Measurements from ENCODE around the gene EGFL8. TPM values are rescaled to one million over a fixed set of nuclear protein-coding genes. Genes with fewer than 3 reads are reported as not detected.

EGFL8 gene
- total and polyA plus RNA-seq, 2 donors (not counting 3 experiments of a cell fraction or from before 2014, with no cell fraction given) = 9.0 to 12.6 TPM

DNA sequence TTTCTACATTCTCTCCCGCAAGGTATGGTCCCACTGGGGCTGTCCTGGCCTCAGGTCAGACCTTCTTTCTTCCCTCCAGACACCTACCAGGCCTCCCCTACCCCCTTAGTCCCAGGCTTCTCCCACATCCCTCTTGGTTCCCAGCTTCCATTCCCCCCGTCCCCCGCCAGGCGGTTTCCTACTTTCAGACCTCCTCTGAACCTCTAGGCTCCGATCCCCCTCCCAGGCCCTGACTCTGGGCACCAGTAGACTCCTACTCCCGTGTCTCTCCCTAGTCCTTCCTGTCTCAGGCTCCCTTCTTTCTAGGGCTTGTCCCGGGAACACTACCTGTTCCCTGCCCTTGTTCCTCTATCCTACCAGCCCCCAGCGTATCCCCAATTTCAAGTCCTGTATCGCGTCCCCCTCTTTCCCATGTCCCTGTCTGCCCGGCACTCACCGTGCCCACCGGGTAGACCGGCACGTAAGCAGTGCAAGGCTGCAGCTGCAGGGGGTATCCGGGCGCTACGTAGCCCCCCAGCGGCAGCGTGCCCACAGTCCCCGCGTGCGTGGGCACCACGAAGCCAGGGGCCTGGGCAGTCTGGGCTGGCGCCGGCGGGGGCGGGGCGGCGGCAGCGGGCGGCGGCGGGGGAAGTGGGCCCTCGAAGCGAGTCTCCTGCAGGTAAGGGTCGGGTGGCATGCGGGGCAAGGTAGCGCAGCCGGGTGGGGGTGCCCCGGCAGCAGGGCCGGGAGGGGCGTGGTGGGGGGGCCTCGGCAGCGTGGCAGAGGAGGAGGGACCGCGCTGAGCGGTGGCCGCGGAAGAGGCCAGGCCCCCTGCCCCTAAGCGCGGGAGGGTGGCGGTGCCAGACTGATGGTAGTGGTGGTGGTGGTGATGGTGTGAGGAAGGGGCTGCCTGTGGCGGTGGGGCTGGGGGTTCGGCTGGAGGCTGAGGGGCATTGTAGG lies 14.2 kb upstream of the EGFL8 start:
- H3K9me3 ChIP-seq (replicated peaks; ENCODE audit: control insufficient read depth, insufficient read depth, low read length) = no peaks in the 10 kb centered on the region
- ChIA-PET POLR2A (no interaction called here), CTCF (interaction anchor here (1.1 kb wide), 1 partner anchor 14 kb away, joined by 3 read pairs; no protein-coding TSS in a partner anchor)
- no peak overlapping the region for H3K4me2 ChIP-seq (ENCODE audit: insufficient read depth, low read length)
- H3K9me1 ChIP-seq (replicated peaks; ENCODE audit: control insufficient read depth, extremely low read depth, insufficient read depth, low read length) = no peaks in the 10 kb centered on the region
- peaks cover 22% of the 10 kb centered on the region for H3K4me1 ChIP-seq (ENCODE audit: control insufficient read depth, extremely low read depth, insufficient read depth, low read length)
- no peak for FAIRE-seq
- intact Hi-C loops (cut with micrococcal nuclease) (no loop called here), dilution Hi-C loops (cut with MboI; ENCODE audit: extremely low pct_ligation_motif_present, low sequenced_read_pairs) (no loop called here)
- peaks cover 4% of the 10 kb centered on the region for H3K79me2 ChIP-seq (ENCODE audit: control insufficient read depth, insufficient read depth, low read length)
- no peak overlapping the region for H3K9ac ChIP-seq (replicated peaks; ENCODE audit: extremely low read depth, insufficient read depth, low read length)
- DNase-seq (ENCODE audit: low read depth, low spot score) = no peak
- TF ChIP-seq EZH2 (IDR thresholded peaks at IDR 0.05; ENCODE audit: borderline replicate concordance, low read depth, low read length, severe bottlenecking) = peak; percentile 41
- no peak for TF ChIP-seq GATA2 (IDR thresholded peaks at IDR 0.05; ENCODE audit: insufficient read depth, insufficient read length, low read depth, low read length)
- H3K4me3 ChIP-seq (replicated peaks in 1 of 3; ENCODE audit: insufficient read depth in 1 of 3, low read depth in 1 of 3, low read length in 3 of 3) = no peak overlapping the region
- no peaks in the 10 kb centered on the region for H4K20me1 ChIP-seq (replicated peaks; ENCODE audit: control insufficient read depth, extremely low read depth, insufficient read depth, low read length)
- H3K36me3 ChIP-seq (ENCODE audit: control insufficient read depth in 2 of 2, extremely low read depth in 1 of 2, insufficient read depth in 2 of 2, low read length in 2 of 2) = no peaks in the 10 kb centered on the region
- H2AFZ ChIP-seq (ENCODE audit: low read depth, low read length) = no peak overlapping the region
- BruUV-seq (replicated peaks) = no TSS peak
- H3K27me3 ChIP-seq (ENCODE audit: control insufficient read depth in 2 of 2, insufficient read depth in 2 of 2, low read length in 2 of 2) = peaks cover 24 to 27% of the 10 kb centered on the region in 2 experiments
- H3K27ac ChIP-seq (ENCODE audit: insufficient read depth, low read depth, low read length) = no peak overlapping the region

DNA sequence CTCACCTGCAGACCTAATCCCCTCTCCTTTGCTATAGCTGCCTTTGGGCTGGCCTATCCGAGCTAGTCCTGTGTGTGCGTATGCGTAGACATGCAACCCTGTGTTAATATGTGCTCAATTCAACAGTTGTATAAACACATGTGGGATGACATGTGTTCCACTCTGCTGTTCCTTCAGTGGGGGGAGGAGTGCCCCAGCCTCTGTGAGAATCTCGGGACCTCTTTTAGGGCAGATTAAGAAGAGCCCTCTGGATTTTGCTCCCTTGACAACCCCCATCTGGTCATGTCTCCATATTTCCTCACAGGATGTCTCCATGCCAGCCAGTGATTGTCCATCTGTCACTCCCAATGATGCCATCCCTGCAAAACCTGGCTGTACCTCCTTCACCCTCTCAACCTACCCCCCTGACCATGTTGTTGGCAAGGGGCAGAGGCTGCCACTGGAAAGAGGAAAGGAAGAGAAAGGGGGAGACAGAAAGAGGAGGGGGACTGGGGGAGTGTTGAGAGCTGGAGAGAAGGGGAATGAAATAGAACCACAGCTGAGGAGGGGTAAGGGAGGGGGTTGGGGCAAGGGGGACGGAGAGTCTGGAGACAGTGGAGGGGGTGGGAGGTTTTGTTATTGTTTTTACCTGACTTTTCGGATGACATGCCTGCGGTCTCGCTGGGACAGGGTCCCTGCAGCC lies 13.1 kb upstream of the EGFL8 start:
- dilution Hi-C loops (cut with MboI; ENCODE audit: extremely low pct_ligation_motif_present, low sequenced_read_pairs) (no loop called here), intact Hi-C loops (cut with micrococcal nuclease) (no loop called here)
- Histone ChIP-seq H3K9ac (replicated peaks; ENCODE audit: extremely low read depth, insufficient read depth, low read length) (no peak overlapping the region), H2AFZ (ENCODE audit: low read depth, low read length) (no peak overlapping the region), H4K20me1 (replicated peaks; ENCODE audit: control insufficient read depth, extremely low read depth, insufficient read depth, low read length) (no peaks in the 10 kb centered on the region), H3K27me3 (ENCODE audit: control insufficient read depth in 2 of 2, insufficient read depth in 2 of 2, low read length in 2 of 2) (peaks cover 20 to 21% of the 10 kb centered on the region in 2 experiments), H3K4me1 (ENCODE audit: control insufficient read depth, extremely low read depth, insufficient read depth, low read length) (peaks cover 24% of the 10 kb centered on the region), H3K9me3 (replicated peaks; ENCODE audit: control insufficient read depth, insufficient read depth, low read length) (no peaks in the 10 kb centered on the region), H3K79me2 (ENCODE audit: control insufficient read depth, insufficient read depth, low read length) (peaks cover 4% of the 10 kb centered on the region), H3K36me3 (ENCODE audit: control insufficient read depth in 2 of 2, extremely low read depth in 1 of 2, insufficient read depth in 2 of 2, low read length in 2 of 2) (no peaks in the 10 kb centered on the region), H3K4me2 (ENCODE audit: insufficient read depth, low read length) (no peak overlapping the region), H3K4me3 (replicated peaks in 1 of 3; ENCODE audit: insufficient read depth in 1 of 3, low read depth in 1 of 3, low read length in 3 of 3) (peak overlapping the region in 1 of 3 experiments; percentile 15), H3K9me1 (replicated peaks; ENCODE audit: control insufficient read depth, extremely low read depth, insufficient read depth, low read length) (no peaks in the 10 kb centered on the region), H3K27ac (ENCODE audit: insufficient read depth, low read depth, low read length) (no peak overlapping the region)
- ChIA-PET POLR2A (no interaction called here), CTCF (interaction anchor here (1.0 kb wide), 1 partner anchor 46 kb away, joined by 3 read pairs; no protein-coding TSS in a partner anchor)
- DNase-seq (ENCODE audit: low read depth, low spot score) (no peak), FAIRE-seq (no peak)
- no TSS peak for BruUV-seq (replicated peaks)
- TF ChIP-seq MYC (IDR thresholded peaks at IDR 0.05; ENCODE audit: low read depth, low read length) (no peak), GATA2 (IDR thresholded peaks at IDR 0.05; ENCODE audit: insufficient read depth, insufficient read length, low read depth, low read length) (no peak), POLR2A (IDR thresholded peaks at IDR 0.05; ENCODE audit: low read depth, low read length) (no peak), JUN (IDR thresholded peaks at IDR 0.05; ENCODE audit: borderline replicate concordance, insufficient read depth, insufficient read length, low read depth) (no peak), CTCF (IDR thresholded peaks at IDR 0.05; ENCODE audit: extremely low read depth in 1 of 2, insufficient read depth in 1 of 2, low read depth in 1 of 2, low read length in 2 of 2) (no peak), EZH2 (IDR thresholded peaks at IDR 0.05; ENCODE audit: borderline replicate concordance, low read depth, low read length, severe bottlenecking) (no peak), FOS (IDR thresholded peaks at IDR 0.05; ENCODE audit: borderline replicate concordance, insufficient read depth, low read length) (no peak), POLR2AphosphoS5 (IDR thresholded peaks at IDR 0.05; ENCODE audit: insufficient read depth, low read depth, low read length) (no peak)
- TF ChIP-seq, protein P1, sequence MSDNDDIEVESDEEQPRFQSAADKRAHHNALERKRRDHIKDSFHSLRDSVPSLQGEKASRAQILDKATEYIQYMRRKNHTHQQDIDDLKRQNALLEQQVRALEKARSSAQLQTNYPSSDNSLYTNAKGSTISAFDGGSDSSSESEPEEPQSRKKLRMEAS (IDR thresholded peaks at IDR 0.05; ENCODE audit: insufficient read depth, insufficient read length) = no peak

Data from endothelial cell of umbilical vein (primary cell).